Stimulated activated CD8-positive, alpha-beta memory T cell treated with anti-CD3 and anti-CD28 coated beads, Interleukin-7, amount 100 ng/mL, for 1 hour (primary cell): Measurements from ENCODE around the gene ECE1.
"Not testable (repeated sequence)": the region's sequence is repeated elsewhere in the genome, so short reads cannot be mapped to it uniquely, and the experiment has no call there.

Source experiments
- DNase-seq, 2 donors: peaks; one replicate each; pipeline ENCODE4 v3.0.0-alpha.2; 2020; ENCODE audit warnings: low read depth in 2 of 2

ECE1 gene

GRCh38 chr1:21185221-21185731 is 105.0 kb downstream of the ECE1 start:
- no peak for DNase-seq

- DNase-seq: no peak
Measured at GRCh38 chr1:21184276-21184675, 106.0 kb downstream of the ECE1 start.

- no peak for DNase-seq
Measured at GRCh38 chr1:21182181-21182731, 108.0 kb downstream of the ECE1 start.

- DNase-seq: not testable (repeated sequence)
Measured at GRCh38 chr1:21178271-21178670, 112.0 kb downstream of the ECE1 start.

- DNase-seq: peak; percentile 99
Measured at GRCh38 chr1:21176586-21177555, 113.4 kb downstream of the ECE1 start, which contains the start of gene EIF4G3. Gene EIF4G3 (minus strand): TSS chr1:21176897. CDS start chr1:21002742, 174,155 bp downstream.

- peak in 1 of 2 donors; percentile 6 for DNase-seq
Measured at GRCh38 chr1:21175670-21176581, 114.3 kb downstream of the ECE1 start.

- DNase-seq: no peak
Measured at GRCh38 chr1:21175324-21175669, 115.0 kb downstream of the ECE1 start.

- DNase-seq: no peak
Measured at GRCh38 chr1:21174654-21175323, 115.5 kb downstream of the ECE1 start.

GRCh38 chr1:21174230-21174629 is 116.0 kb downstream of the ECE1 start:
- no peak for DNase-seq

GRCh38 chr1:21173096-21173495 is 117.2 kb downstream of the ECE1 start:
- DNase-seq: not testable (repeated sequence)

GRCh38 chr1:21170837-21171236 is 119.4 kb downstream of the ECE1 start:
- DNase-seq: not testable (repeated sequence)

- DNase-seq: no peak
Measured at GRCh38 chr1:21168444-21168843, 121.8 kb downstream of the ECE1 start.
